ENCODE measurements around the gene SLC37A1. TPM values are rescaled to one million over a fixed set of nuclear protein-coding genes. Genes with fewer than 3 reads are reported as not detected.

The SLC37A1 gene
- total RNA-seq, 6 donors from 2014 or later, result 20.8 to 70.2 (median 36.8) TPM

DNA sequence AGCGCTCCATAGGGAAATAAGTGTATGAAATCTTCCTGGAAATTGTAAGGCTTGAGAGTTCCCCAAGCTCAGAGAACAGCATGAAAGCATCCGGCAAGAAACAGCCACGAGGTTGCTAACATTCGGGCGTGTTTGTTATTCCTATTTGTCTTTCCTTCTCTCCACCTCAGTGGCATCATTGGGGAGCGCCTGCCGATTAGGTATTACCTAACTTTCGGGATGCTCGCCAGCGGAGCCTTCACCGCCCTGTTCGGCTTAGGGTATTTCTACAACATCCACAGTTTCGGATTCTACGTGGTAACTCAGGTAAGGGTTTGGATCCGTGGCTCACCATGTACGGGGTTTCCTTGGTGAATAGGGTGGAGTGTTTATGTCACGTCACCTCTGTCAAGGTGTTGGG, 25.7 kb downstream of the SLC37A1 start:
- ATAC-seq (ENCODE audit: low FRiP score in 2 of 2) (peak in 1 of 2 donors; percentile 32), DNase-seq (peak in 1 of 2 donors; percentile 48)
- peaks cover 10 to 71% (median 43%) of the 10 kb centered on the region in 4 donors for H3K36me3 ChIP-seq
- no peaks in the 10 kb centered on the region for H3K9me3 ChIP-seq
- H3K27me3 ChIP-seq, result no peaks in the 10 kb centered on the region
- 86 to 87% methylated on average over 17 of the region's 17 CpGs for WGBS, 2 donors
- H3K4me1 ChIP-seq, result peaks cover 0 to 8% (median 3%) of the 10 kb centered on the region in 4 donors
- TF ChIP-seq POLR2AphosphoS5 (IDR thresholded peaks at IDR 0.05) (no peak), EP300 (IDR thresholded peaks at IDR 0.05) (peak in 1 of 4 donors; percentile 5)
- no peak overlapping the region for H3K4me3 ChIP-seq
- H3K27ac ChIP-seq, result peak overlapping the region in 1 of 4 donors; percentile 38

DNA sequence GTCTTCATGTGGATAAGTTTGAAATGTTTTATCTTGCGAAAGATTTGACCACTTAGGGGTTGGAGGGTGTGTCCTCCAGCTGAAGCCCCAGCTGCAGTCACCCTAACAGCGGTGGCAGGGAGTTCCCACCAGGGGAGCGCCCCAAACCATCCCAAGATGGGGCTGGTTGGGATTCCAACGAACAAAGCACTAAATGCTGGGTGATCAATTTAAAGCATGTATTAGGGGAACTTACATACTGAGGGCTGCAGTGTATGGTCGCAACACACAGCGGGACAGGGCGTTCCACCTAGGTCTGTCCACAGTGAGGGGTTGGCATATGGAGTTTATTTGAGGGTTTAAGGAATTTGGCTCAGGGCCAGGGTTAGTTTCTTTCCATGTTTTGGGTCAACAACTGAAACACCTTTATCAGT, 26.3 kb downstream of the SLC37A1 start:
- Histone ChIP-seq H3K4me1 (peaks cover 0 to 7% (median 2%) of the 10 kb centered on the region in 4 donors), H3K27me3 (no peaks in the 10 kb centered on the region), H3K36me3 (peaks cover 10 to 72% (median 43%) of the 10 kb centered on the region in 4 donors), H3K27ac (no peak overlapping the region), H3K9me3 (no peaks in the 10 kb centered on the region), H3K4me3 (no peak overlapping the region)
- DNase-seq, result peak in 1 of 2 donors; percentile 34
- peak in 1 of 2 donors; percentile 47 for ATAC-seq (ENCODE audit: low FRiP score in 2 of 2)
- TF ChIP-seq, protein P1, sequence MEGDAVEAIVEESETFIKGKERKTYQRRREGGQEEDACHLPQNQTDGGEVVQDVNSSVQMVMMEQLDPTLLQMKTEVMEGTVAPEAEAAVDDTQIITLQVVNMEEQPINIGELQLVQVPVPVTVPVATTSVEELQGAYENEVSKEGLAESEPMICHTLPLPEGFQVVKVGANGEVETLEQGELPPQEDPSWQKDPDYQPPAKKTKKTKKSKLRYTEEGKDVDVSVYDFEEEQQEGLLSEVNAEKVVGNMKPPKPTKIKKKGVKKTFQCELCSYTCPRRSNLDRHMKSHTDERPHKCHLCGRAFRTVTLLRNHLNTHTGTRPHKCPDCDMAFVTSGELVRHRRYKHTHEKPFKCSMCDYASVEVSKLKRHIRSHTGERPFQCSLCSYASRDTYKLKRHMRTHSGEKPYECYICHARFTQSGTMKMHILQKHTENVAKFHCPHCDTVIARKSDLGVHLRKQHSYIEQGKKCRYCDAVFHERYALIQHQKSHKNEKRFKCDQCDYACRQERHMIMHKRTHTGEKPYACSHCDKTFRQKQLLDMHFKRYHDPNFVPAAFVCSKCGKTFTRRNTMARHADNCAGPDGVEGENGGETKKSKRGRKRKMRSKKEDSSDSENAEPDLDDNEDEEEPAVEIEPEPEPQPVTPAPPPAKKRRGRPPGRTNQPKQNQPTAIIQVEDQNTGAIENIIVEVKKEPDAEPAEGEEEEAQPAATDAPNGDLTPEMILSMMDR (IDR thresholded peaks at IDR 0.05), result peak in 1 of 6 experiments; percentile 9
- TF ChIP-seq POLR2A (IDR thresholded peaks at IDR 0.05), result no peak
- no peak for TF ChIP-seq EP300 (IDR thresholded peaks at IDR 0.05)
- no peak for TF ChIP-seq POLR2AphosphoS5 (IDR thresholded peaks at IDR 0.05)
- WGBS, 2 donors, result 72 to 84% methylated on average over 6 to 7 of the region's 7 CpGs

DNA sequence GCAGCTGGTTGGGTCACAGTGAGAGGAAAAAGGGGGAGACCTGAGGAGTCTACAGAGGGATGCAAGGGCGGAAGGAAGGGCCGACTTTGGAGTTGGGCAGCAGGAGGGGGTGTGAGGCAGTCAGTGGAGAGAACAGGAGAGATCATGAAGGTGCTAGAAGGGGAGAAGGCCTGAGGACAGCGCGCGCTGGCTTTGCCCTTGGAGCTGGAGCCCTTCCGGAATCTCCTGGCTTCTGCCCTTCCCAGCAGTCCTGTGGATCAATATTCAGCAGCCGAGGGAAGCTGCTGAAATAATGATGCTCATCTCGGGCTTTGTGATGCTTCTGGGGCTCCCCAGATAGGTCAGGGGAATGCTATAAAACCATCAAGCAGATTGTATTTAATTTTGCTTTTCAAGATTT, 26.7 kb downstream of the SLC37A1 start:
- Histone ChIP-seq H3K27ac (no peak overlapping the region), H3K4me3 (no peak overlapping the region), H3K9me3 (no peaks in the 10 kb centered on the region), H3K4me1 (peaks cover 0 to 6% (median under 1%) of the 10 kb centered on the region in 4 donors), H3K27me3 (no peaks in the 10 kb centered on the region), H3K36me3 (peaks cover 10 to 72% (median 42%) of the 10 kb centered on the region in 4 donors)
- ATAC-seq (ENCODE audit: low FRiP score in 2 of 2), result no peak
- 83 to 93% methylated on average over 8 of the region's 8 CpGs for WGBS, 2 donors
- TF ChIP-seq POLR2A (IDR thresholded peaks at IDR 0.05), result no peak
- no peak for TF ChIP-seq EP300 (IDR thresholded peaks at IDR 0.05)
- TF ChIP-seq POLR2AphosphoS5 (IDR thresholded peaks at IDR 0.05), result no peak
- no peak for DNase-seq

DNA sequence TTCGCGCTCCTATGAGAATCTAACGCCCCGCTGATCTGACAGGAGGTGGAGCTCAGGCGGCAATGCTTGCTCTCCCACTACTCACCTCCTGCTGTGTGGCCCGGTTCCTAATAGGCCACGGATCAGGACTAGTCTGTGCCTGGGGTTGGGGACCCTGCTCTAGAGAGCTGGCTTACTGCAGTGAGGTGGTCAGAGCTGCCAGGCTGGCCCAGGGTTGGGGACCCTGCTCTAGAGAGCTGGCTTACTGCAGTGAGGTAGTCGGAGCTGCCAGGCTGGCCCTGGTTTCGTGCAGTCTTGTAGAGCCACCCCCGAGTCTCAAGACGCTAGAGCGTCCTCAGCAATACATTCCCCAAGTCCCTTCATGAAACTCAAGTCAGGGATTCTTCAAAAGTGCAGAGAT, 27.5 kb downstream of the SLC37A1 start:
- DNase-seq, result no peak

DNA sequence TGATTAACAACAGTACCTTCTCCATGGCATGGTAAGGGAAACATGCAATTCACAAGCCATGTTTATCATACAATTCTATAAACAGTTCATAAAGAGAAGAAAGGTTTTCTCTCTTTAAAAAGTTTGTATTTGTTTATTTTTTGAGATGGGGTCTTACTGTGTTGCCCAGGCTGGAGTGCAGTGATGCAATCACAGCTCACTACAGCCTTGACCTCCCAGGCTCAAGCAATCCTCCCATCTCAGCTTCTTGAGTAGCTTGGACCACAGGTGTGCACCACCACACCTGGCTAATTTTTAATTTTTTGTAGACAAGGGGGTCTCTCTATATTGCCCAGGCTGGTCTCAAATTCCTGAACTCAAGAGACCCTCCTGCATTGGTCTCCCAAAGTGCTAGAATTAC, 28.0 kb downstream of the SLC37A1 start:
- no peaks in the 10 kb centered on the region for H3K9me3 ChIP-seq
- no peak overlapping the region for H3K4me3 ChIP-seq
- ATAC-seq (ENCODE audit: low FRiP score in 2 of 2) (no peak), DNase-seq (no peak)
- TF ChIP-seq POLR2A (IDR thresholded peaks at IDR 0.05) (no peak), POLR2AphosphoS5 (IDR thresholded peaks at IDR 0.05) (no peak), EP300 (IDR thresholded peaks at IDR 0.05) (no peak)
- TF ChIP-seq, protein P1 (IDR thresholded peaks at IDR 0.05), result no peak
- peaks cover 10 to 69% (median 42%) of the 10 kb centered on the region in 4 donors for H3K36me3 ChIP-seq
- no peaks in the 10 kb centered on the region for H3K4me1 ChIP-seq
- no peak overlapping the region for H3K27ac ChIP-seq
- no peaks in the 10 kb centered on the region for H3K27me3 ChIP-seq

More for the DNA sequence above, 27.5 kb downstream of the SLC37A1 start:
- Histone ChIP-seq H3K9me3 (no peaks in the 10 kb centered on the region), H3K36me3 (peaks cover 10 to 72% (median 41%) of the 10 kb centered on the region in 4 donors), H3K4me3 (no peak overlapping the region), H3K27ac (no peak overlapping the region), H3K27me3 (no peaks in the 10 kb centered on the region), H3K4me1 (no peaks in the 10 kb centered on the region)
- TF ChIP-seq POLR2AphosphoS5 (IDR thresholded peaks at IDR 0.05) (no peak), EP300 (IDR thresholded peaks at IDR 0.05) (no peak)
- TF ChIP-seq, protein P1 (IDR thresholded peaks at IDR 0.05), result no peak
- 93% methylated on average over 12 of the region's 12 CpGs; no CpG with 5 or more reads in 1 of the 2 donors for WGBS, 2 donors
- ATAC-seq (ENCODE audit: low FRiP score in 2 of 2), result no peak

DNA sequence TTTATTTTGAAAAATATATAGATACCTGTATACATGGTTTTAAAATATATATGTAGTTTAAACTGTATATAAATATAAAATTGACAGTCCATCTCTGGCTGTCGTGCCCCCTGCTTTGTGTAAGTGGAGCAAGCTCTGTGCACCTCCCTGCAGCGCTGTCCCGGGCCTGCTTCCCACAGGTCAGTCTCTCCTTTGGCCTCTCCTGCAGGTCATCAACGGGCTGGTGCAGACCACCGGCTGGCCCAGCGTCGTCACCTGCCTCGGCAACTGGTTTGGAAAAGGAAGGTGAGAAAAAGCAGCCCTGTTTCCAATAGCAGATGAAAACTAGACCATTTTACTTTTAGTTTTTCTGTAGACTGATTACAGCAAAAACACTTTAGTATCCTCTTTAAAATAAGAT, 28.5 kb downstream of the SLC37A1 start:
- no peak overlapping the region for H3K27ac ChIP-seq
- peaks cover 10 to 69% (median 46%) of the 10 kb centered on the region in 4 donors for H3K36me3 ChIP-seq
- no peaks in the 10 kb centered on the region for H3K9me3 ChIP-seq
- DNase-seq (no peak), ATAC-seq (ENCODE audit: low FRiP score in 2 of 2) (no peak)
- no peaks in the 10 kb centered on the region for H3K4me1 ChIP-seq
- TF ChIP-seq EP300 (IDR thresholded peaks at IDR 0.05), result no peak
- TF ChIP-seq POLR2A (IDR thresholded peaks at IDR 0.05), result no peak
- no peak for TF ChIP-seq POLR2AphosphoS5 (IDR thresholded peaks at IDR 0.05)
- TF ChIP-seq, protein P1 (IDR thresholded peaks at IDR 0.05), result no peak
- no peak overlapping the region for H3K4me3 ChIP-seq
- no peaks in the 10 kb centered on the region for H3K27me3 ChIP-seq
- 91 to 94% methylated on average over 8 of the region's 8 CpGs for WGBS, 2 donors
